ENCODE results near the gene IFT122. TPM values are rescaled to one million over a fixed set of nuclear protein-coding genes. Genes with fewer than 3 reads are reported as not detected.

IFT122 gene
- total RNA-seq, 2 donors from 2014 or later = 60.8 to 91.3 TPM

DNA sequence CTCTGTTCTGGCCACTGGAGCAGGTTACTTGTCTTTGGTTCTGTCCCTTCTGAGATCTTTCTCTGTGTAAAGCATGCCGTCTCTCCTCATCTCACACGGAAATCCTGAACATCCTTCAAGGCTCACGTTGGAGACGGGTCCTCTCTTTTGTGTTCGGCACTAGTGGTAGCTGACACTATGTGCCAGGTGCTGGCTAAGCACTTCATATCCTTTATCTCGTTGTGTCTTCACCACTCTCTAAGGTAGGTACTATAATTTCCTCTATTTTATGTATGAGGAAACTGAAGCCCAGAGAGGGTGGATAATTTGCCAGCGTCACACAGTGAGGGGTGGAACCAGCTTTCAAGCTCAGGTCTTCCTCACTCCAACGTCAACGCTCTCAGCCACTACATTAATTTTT, 1.2 kb downstream of the IFT122 start:
- Histone ChIP-seq H3K4me3 (no peak overlapping the region), H3K27me3 (replicated peaks; ENCODE audit: insufficient read depth) (no peaks in the 10 kb centered on the region), H3K9me3 (no peaks in the 10 kb centered on the region), H3K27ac (peak overlapping the region; percentile 81 to 84), H3K36me3 (no peaks in the 10 kb centered on the region), H3K4me1 (replicated peaks) (peaks cover 8% of the 10 kb centered on the region)
- WGBS = 30% methylated on average over 9 of the region's 9 CpGs
- TF ChIP-seq POLR2A (IDR thresholded peaks at IDR 0.05) (no peak), POLR2AphosphoS5 (IDR thresholded peaks at IDR 0.05) (no peak)
- TF ChIP-seq, protein P1, sequence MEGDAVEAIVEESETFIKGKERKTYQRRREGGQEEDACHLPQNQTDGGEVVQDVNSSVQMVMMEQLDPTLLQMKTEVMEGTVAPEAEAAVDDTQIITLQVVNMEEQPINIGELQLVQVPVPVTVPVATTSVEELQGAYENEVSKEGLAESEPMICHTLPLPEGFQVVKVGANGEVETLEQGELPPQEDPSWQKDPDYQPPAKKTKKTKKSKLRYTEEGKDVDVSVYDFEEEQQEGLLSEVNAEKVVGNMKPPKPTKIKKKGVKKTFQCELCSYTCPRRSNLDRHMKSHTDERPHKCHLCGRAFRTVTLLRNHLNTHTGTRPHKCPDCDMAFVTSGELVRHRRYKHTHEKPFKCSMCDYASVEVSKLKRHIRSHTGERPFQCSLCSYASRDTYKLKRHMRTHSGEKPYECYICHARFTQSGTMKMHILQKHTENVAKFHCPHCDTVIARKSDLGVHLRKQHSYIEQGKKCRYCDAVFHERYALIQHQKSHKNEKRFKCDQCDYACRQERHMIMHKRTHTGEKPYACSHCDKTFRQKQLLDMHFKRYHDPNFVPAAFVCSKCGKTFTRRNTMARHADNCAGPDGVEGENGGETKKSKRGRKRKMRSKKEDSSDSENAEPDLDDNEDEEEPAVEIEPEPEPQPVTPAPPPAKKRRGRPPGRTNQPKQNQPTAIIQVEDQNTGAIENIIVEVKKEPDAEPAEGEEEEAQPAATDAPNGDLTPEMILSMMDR (IDR thresholded peaks at IDR 0.05) = no peak
- intact Hi-C loops (cut with DNase I) = no loop called here
- DNase-seq (ENCODE audit: low spot score) = no peak

DNA sequence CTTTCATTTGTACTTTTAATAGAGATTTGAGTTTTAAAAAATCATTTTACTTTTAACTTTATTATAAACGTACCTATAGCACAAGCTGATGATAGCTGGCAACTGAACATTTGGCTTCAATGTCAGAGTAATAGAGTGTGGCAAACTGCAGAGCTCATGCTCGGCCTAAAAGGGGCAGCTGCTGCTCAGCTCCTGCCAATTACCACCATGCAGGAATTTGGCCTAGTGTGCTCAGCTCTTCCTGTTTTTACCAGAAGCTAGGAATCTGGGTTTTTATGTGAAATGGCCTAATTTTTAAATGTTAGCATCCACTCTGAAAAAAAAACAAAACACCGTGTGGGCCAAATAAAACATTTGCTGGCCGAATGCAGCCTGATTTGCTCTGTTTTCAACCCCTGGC, 1.8 kb downstream of the IFT122 start:
- DNase-seq (ENCODE audit: low spot score) = no peak
- no peaks in the 10 kb centered on the region for H3K9me3 ChIP-seq
- TF ChIP-seq, protein P1 (IDR thresholded peaks at IDR 0.05) = no peak
- TF ChIP-seq POLR2AphosphoS5 (IDR thresholded peaks at IDR 0.05) = peak; percentile 4
- H3K27me3 ChIP-seq (replicated peaks; ENCODE audit: insufficient read depth) = no peaks in the 10 kb centered on the region
- H3K4me3 ChIP-seq = no peak overlapping the region
- WGBS = 7% methylated on average over 4 of the region's 4 CpGs
- peak overlapping the region; percentile 81 to 84 for H3K27ac ChIP-seq
- H3K36me3 ChIP-seq = no peaks in the 10 kb centered on the region
- intact Hi-C loops (cut with DNase I) = no loop called here
- H3K4me1 ChIP-seq (replicated peaks) = peaks cover 8% of the 10 kb centered on the region

DNA sequence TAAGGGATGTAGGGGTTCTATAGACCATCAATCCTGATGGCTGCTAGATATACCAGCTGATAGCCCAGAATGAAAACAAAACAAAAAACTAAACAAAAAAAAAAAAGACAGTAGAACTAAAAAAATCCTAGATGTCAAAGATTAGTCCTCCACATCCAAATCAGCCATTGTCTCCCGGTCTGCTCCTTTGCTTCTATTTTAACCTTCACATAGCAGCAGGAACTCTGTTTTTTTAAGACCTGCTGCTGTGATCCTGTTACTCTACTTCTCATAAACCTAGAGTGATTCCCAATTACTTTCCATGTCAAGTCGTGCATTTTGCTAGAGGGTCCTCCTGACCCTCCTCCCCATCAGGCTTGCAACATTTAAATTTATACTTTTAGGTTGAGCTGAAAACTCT, 2.5 kb downstream of the IFT122 start:
- Histone ChIP-seq H3K36me3 (no peaks in the 10 kb centered on the region), H3K27me3 (replicated peaks; ENCODE audit: insufficient read depth) (no peaks in the 10 kb centered on the region), H3K4me3 (no peak overlapping the region), H3K27ac (peak overlapping the region in 1 of 2 donors; percentile 84), H3K9me3 (no peaks in the 10 kb centered on the region), H3K4me1 (replicated peaks) (peaks cover 8% of the 10 kb centered on the region)
- no peak for TF ChIP-seq POLR2AphosphoS5 (IDR thresholded peaks at IDR 0.05)
- no peak for TF ChIP-seq POLR2A (IDR thresholded peaks at IDR 0.05)
- TF ChIP-seq, protein P1 (IDR thresholded peaks at IDR 0.05) = no peak
- DNase-seq (ENCODE audit: low spot score) = no peak
- intact Hi-C loops (cut with DNase I) = no loop called here
- 20% methylated on average over 2 of the region's 2 CpGs for WGBS

DNA sequence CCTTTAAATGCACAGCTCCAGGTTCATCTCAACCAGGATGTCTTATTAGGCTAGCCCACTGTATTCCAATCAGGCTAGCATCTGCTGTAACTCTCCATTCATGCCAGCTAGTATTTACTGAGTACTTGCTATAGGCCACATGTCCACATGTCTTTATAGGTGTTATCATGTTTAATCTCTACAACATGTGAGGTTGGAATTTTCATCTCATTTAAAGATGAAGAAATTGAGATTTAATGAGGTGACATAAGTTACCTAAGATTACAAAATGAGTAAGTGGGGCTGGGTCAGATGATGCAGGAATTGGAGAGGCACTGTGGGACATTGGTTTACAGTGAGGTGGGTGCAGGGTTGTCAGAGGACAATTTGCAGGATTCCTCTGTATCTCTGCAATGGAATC, 2.9 kb downstream of the IFT122 start:
- H3K9me3 ChIP-seq = no peaks in the 10 kb centered on the region
- no peak overlapping the region for H3K4me3 ChIP-seq
- H3K27ac ChIP-seq = peak overlapping the region in 1 of 2 donors; percentile 84
- peaks cover 8% of the 10 kb centered on the region for H3K4me1 ChIP-seq (replicated peaks)
- H3K27me3 ChIP-seq (replicated peaks; ENCODE audit: insufficient read depth) = no peaks in the 10 kb centered on the region
- intact Hi-C loops (cut with DNase I) = no loop called here
- DNase-seq (ENCODE audit: low spot score) = no peak
- H3K36me3 ChIP-seq = no peaks in the 10 kb centered on the region
- TF ChIP-seq, protein P1 (IDR thresholded peaks at IDR 0.05) = no peak
- TF ChIP-seq POLR2AphosphoS5 (IDR thresholded peaks at IDR 0.05) = no peak
- TF ChIP-seq POLR2A (IDR thresholded peaks at IDR 0.05) = no peak

DNA sequence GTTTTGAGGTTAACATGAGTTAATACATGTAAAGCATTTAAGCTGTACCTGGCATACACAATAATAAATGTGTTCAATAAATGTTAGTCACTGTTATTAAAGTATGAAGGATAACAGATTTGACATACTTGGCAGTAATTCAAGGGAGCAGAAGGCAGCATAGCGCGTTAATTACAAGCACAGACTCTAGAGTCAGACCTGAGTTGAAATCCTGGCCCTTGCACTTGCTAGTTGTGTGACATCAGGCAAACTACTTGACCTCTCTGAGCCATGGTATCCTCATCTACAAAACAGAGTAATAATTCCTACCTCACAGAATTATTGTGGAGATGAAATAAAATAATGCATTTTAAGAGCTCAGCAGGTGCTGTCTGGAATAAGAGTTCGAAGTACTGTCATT, 5.4 kb downstream of the IFT122 start:
- Histone ChIP-seq H3K36me3 (no peaks in the 10 kb centered on the region), H3K27ac (no peak overlapping the region), H3K4me1 (replicated peaks) (peaks cover 4% of the 10 kb centered on the region), H3K9me3 (no peaks in the 10 kb centered on the region), H3K4me3 (no peak overlapping the region), H3K27me3 (replicated peaks; ENCODE audit: insufficient read depth) (no peaks in the 10 kb centered on the region)
- WGBS = 82% methylated on average over 3 of the region's 3 CpGs
- DNase-seq (ENCODE audit: low spot score) = no peak
- intact Hi-C loops (cut with DNase I) = no loop called here
- TF ChIP-seq, protein P1 (IDR thresholded peaks at IDR 0.05) = no peak
- TF ChIP-seq POLR2AphosphoS5 (IDR thresholded peaks at IDR 0.05) (no peak), POLR2A (IDR thresholded peaks at IDR 0.05) (no peak)
